Measurements from ENCODE around the gene RAD9B.

Gene RAD9B

GRCh38 chr12:110550981-110551380 is 48.9 kb downstream of the RAD9B start:
- POLR2A ChIA-PET: no interaction called here
- WGBS (ENCODE audit: insufficient coverage): 95% methylated on average over 2 of the region's 4 CpGs
- H3K36me3 ChIP-seq (ENCODE audit: control insufficient read depth in 4 of 4, insufficient read depth in 4 of 4, low read length in 3 of 4): peaks cover 12 to 36% (median 17%) of the 10 kb centered on the region in 4 experiments

More at GRCh38 chr12:110550981-110551380, 48.9 kb downstream of the RAD9B start:
- H3K9me3 ChIP-seq (ENCODE audit: control extremely low read depth in 1 of 5, control insufficient read depth in 4 of 5, insufficient read depth in 2 of 5, low read depth in 1 of 5, low read length in 4 of 5): no peaks in the 10 kb centered on the region
- DNase-seq: no peak
- CTCF ChIA-PET: interaction anchor here (0.9 to 10.5 kb wide), 13 partner anchors 10 to 337 kb away, joined by 3 to 280 read pairs (median 10); partner anchors contain the start of gene ARPC3
- no peak overlapping the region for H3K27ac ChIP-seq (ENCODE audit: insufficient read depth in 1 of 2, low read depth in 1 of 2, low read length in 2 of 2, poor library complexity in 1 of 2, severe bottlenecking in 2 of 2)
- H3K4me1 ChIP-seq (ENCODE audit: control extremely low read depth in 1 of 4, control insufficient read depth in 4 of 4, insufficient read depth in 4 of 4, low read length in 3 of 4): peaks cover 0 to 7% (median 4%) of the 10 kb centered on the region in 4 experiments
- H3K4me3 ChIP-seq (ENCODE audit: control insufficient read depth in 1 of 7, extremely low read depth in 1 of 7, insufficient read depth in 4 of 7, low read depth in 2 of 7, low read length in 6 of 7): no peak overlapping the region
- H3K27me3 ChIP-seq (replicated peaks in 2 of 5; ENCODE audit: control insufficient read depth in 4 of 5, insufficient read depth in 5 of 5, low read length in 4 of 5): no peaks in the 10 kb centered on the region

All from common myeloid progenitor, CD34-positive (primary cell).